HEK293 (cell line): Measurements from ENCODE around the gene HBA1.

Experiments
- CTCF ChIP-seq: fragments of 450-650 bp; formaldehyde crosslinking; IDR thresholded peaks from 2 replicates; pipeline ENCODE4 v1.5.1; 2016; ENCODE audit warnings: missing biosample characterization, missing genetic modification characterization
- GLIS2 ChIP-seq: fragments of 450-650 bp; formaldehyde crosslinking; IDR thresholded peaks from 2 replicates; pipeline ENCODE4 v1.5.1; 2016; ENCODE audit warnings: missing biosample characterization, missing genetic modification characterization
- KLF10 ChIP-seq: fragments of 450-650 bp; IDR thresholded peaks from 2 replicates; pipeline ENCODE4 v1.5.1; 2018; ENCODE audit warnings: missing biosample characterization, mild to moderate bottlenecking, missing genetic modification characterization
- KLF16 ChIP-seq: fragments of 450-650 bp; formaldehyde crosslinking; IDR thresholded peaks from 2 replicates; pipeline ENCODE4 v1.5.1; 2017; ENCODE audit warnings: missing biosample characterization, missing genetic modification characterization
- PRDM10 ChIP-seq: fragments of 450-650 bp; formaldehyde crosslinking; IDR thresholded peaks from 2 replicates; pipeline ENCODE4 v1.5.1; 2016; ENCODE audit warnings: missing biosample characterization, missing genetic modification characterization
- PRDM2 ChIP-seq: fragments of 450-650 bp; formaldehyde crosslinking; IDR thresholded peaks from 2 replicates; pipeline ENCODE4 v1.5.1; 2016; ENCODE audit warnings: missing biosample characterization, missing genetic modification characterization, borderline replicate concordance
- SP3 ChIP-seq: fragments of 450-650 bp; formaldehyde crosslinking; IDR thresholded peaks from 2 replicates; pipeline ENCODE4 v1.5.1; 2016; ENCODE audit warnings: missing biosample characterization, missing genetic modification characterization
- TRIM28 ChIP-seq: IDR thresholded peaks from 2 replicates; pipeline ENCODE4 v1.6.1; 2011; ENCODE audit warnings: low read length, control low read depth, borderline replicate concordance
- ZEB2 ChIP-seq: fragments of 450-650 bp; formaldehyde crosslinking; IDR thresholded peaks from 2 replicates; pipeline ENCODE4 v1.5.1; 2016; ENCODE audit warnings: missing biosample characterization, missing genetic modification characterization
- ZFHX2 ChIP-seq: fragments of 450-650 bp; formaldehyde crosslinking; conservative IDR thresholded peaks from 2 replicates; pipeline ENCODE4 v1.5.1; 2016; ENCODE audit warnings: missing biosample characterization, missing genetic modification characterization
- ZFP37 ChIP-seq: fragments of 450-650 bp; formaldehyde crosslinking; IDR thresholded peaks from 2 replicates; pipeline ENCODE4 v1.5.1; 2016; ENCODE audit warnings: missing biosample characterization, missing genetic modification characterization
- ZFP69B ChIP-seq: fragments of 450-650 bp; formaldehyde crosslinking; IDR thresholded peaks from 2 replicates; pipeline ENCODE4 v1.5.1; 2016; ENCODE audit warnings: missing biosample characterization, missing genetic modification characterization
- ZNF248 ChIP-seq: fragments of 450-650 bp; formaldehyde crosslinking; IDR thresholded peaks from 2 replicates; pipeline ENCODE4 v1.5.1; 2017; ENCODE audit warnings: missing biosample characterization, missing genetic modification characterization
- ZNF280C ChIP-seq: fragments of 450-650 bp; formaldehyde crosslinking; IDR thresholded peaks from 2 replicates; pipeline ENCODE4 v1.5.1; 2016; ENCODE audit warnings: missing biosample characterization, missing genetic modification characterization
- ZNF335 ChIP-seq: fragments of 450-650 bp; formaldehyde crosslinking; conservative IDR thresholded peaks from 2 replicates; pipeline ENCODE4 v1.5.1; 2016; ENCODE audit warnings: missing biosample characterization, missing genetic modification characterization
- ZNF354C ChIP-seq: fragments of 450-650 bp; formaldehyde crosslinking; IDR thresholded peaks from 2 replicates; pipeline ENCODE4 v1.5.1; 2016; ENCODE audit warnings: missing biosample characterization, missing genetic modification characterization, low read depth, borderline replicate concordance
- ZNF416 ChIP-seq: fragments of 450-650 bp; formaldehyde crosslinking; IDR thresholded peaks from 2 replicates; pipeline ENCODE4 v1.5.1; 2016; ENCODE audit warnings: missing biosample characterization, missing genetic modification characterization
- ZNF555 ChIP-seq: fragments of 450-650 bp; formaldehyde crosslinking; conservative IDR thresholded peaks from 2 replicates; pipeline ENCODE4 v1.5.1; 2017; ENCODE audit warnings: missing biosample characterization, mild to moderate bottlenecking, missing genetic modification characterization, inconsistent platforms
- ZNF580 ChIP-seq: fragments of 450-650 bp; formaldehyde crosslinking; IDR thresholded peaks from 2 replicates; pipeline ENCODE4 v1.5.1; 2016; ENCODE audit warnings: missing biosample characterization, missing genetic modification characterization
- ZNF600 ChIP-seq: fragments of 450-650 bp; formaldehyde crosslinking; IDR thresholded peaks from 2 replicates; pipeline ENCODE4 v1.5.1; 2016; ENCODE audit warnings: missing biosample characterization, missing genetic modification characterization
- ZNF610 ChIP-seq: fragments of 450-650 bp; formaldehyde crosslinking; IDR thresholded peaks from 2 replicates; pipeline ENCODE4 v1.5.1; 2016; ENCODE audit warnings: missing biosample characterization, missing genetic modification characterization, borderline replicate concordance
- ZNF664 ChIP-seq: fragments of 450-650 bp; formaldehyde crosslinking; IDR thresholded peaks from 2 replicates; pipeline ENCODE4 v1.5.1; 2016; ENCODE audit warnings: missing biosample characterization, missing genetic modification characterization
- ZSCAN5A ChIP-seq: fragments of 450-650 bp; formaldehyde crosslinking; IDR thresholded peaks from 2 replicates; pipeline ENCODE4 v1.5.1; 2016; ENCODE audit warnings: missing biosample characterization, missing genetic modification characterization

The HBA1 gene

GRCh38 chr16:180681-181564, 4.4 kb downstream of the HBA1 start (continued):
- TF ChIP-seq ZNF555 (tag by site-specific recombination), result no peak
- TF ChIP-seq ZNF664, result no peak
- TF ChIP-seq TRIM28, result no peak
- peak; percentile 73 for TF ChIP-seq ZNF335 (tag by site-specific recombination)
- peak; percentile 76 for TF ChIP-seq KLF10 (tag by site-specific recombination)
- TF ChIP-seq ZFP69B, result peak; percentile 96
- TF ChIP-seq ZNF416 (tag by site-specific recombination), result no peak
- peak; percentile 76; the same call in 1 of the 2 replicates for TF ChIP-seq PRDM2
- no peak for TF ChIP-seq ZNF280C (tag by site-specific recombination)
- TF ChIP-seq KLF16 (tag by site-specific recombination), result peak; percentile 62; the same call in 1 of the 2 replicates
- TF ChIP-seq CTCF, result no peak; the same call in 1 of the 2 replicates
- peak; percentile 86; the same call in 1 of the 2 replicates for TF ChIP-seq ZEB2 (tag by site-specific recombination)
- no peak for TF ChIP-seq ZNF354C (tag by site-specific recombination)
- TF ChIP-seq ZNF248 (tag by site-specific recombination), result no peak
- 0 out of 2 replicates have a peak, but pooled peaks have one; percentile 61 for TF ChIP-seq ZFP37 (tag by site-specific recombination)
- TF ChIP-seq ZNF580, result peak; percentile 52; the same call in 1 of the 2 replicates
- TF ChIP-seq ZFHX2, result no peak; the same call in 1 of the 2 replicates
- TF ChIP-seq ZNF610 (tag by site-specific recombination), result 0 out of 2 replicates have a peak, but pooled peaks have one; percentile 33
- peak; percentile 73; the same call in 1 of the 2 replicates for TF ChIP-seq ZSCAN5A (tag by site-specific recombination)
- no peak for TF ChIP-seq PRDM10
- peak; percentile 67 for TF ChIP-seq ZNF600
- no peak; the same call in none of the 2 replicates for TF ChIP-seq SP3 (tag by site-specific recombination)
- peak; percentile 55; the same call in 1 of the 2 replicates for TF ChIP-seq GLIS2 (tag by site-specific recombination)
